ENCODE measurements around the gene SNRPA. TPM values are rescaled to one million over a fixed set of nuclear protein-coding genes. Genes with fewer than 3 reads are reported as not detected.

The SNRPA gene
- total and polyA plus RNA-seq, 9 donors, result 48.9 to 83.9 (median 72.4) TPM

GRCh38 chr19:40709817-40710216 lies 41.2 kb upstream of the SNRPA start:
- Histone ChIP-seq H3K36me3 (no peaks in the 10 kb centered on the region), H3K9me3 (no peaks in the 10 kb centered on the region), H3K4me3 (no peak overlapping the region), H3K4me1 (ENCODE audit: insufficient read depth) (peaks cover 3% of the 10 kb centered on the region), H3K27me3 (no peaks in the 10 kb centered on the region), H3K27ac (no peak overlapping the region)
- intact Hi-C loops (cut with DNase I), result loop anchor here in 2 of 4 donors (10.0 kb wide), 1 partner anchor 95 kb away; no protein-coding TSS in a partner anchor
- TF ChIP-seq EP300 (IDR thresholded peaks at IDR 0.05) (no peak), CTCF (IDR thresholded peaks at IDR 0.05) (no peak), POLR2A (IDR thresholded peaks at IDR 0.05) (no peak)
- no peak for DNase-seq
- 88 to 94% (median 92%) methylated on average over 5 of the region's 5 CpGs for WGBS, 3 donors

GRCh38 chr19:40713939-40714338 lies 37.1 kb upstream of the SNRPA start:
- peak in 1 of 5 donors; percentile 44 for DNase-seq
- TF ChIP-seq EP300 (IDR thresholded peaks at IDR 0.05) (no peak), CTCF (IDR thresholded peaks at IDR 0.05) (no peak), POLR2A (IDR thresholded peaks at IDR 0.05) (no peak)

GRCh38 chr19:40714441-40715299 lies 36.3 kb upstream of the SNRPA start:
- peak; percentile 14 for TF ChIP-seq POLR2A (IDR thresholded peaks at IDR 0.05)
- no peak for TF ChIP-seq CTCF (IDR thresholded peaks at IDR 0.05)
- no peak for TF ChIP-seq EP300 (IDR thresholded peaks at IDR 0.05)
- 2% methylated on average over 31 of the region's 31 CpGs for WGBS, 3 donors
- Histone ChIP-seq H3K36me3 (no peaks in the 10 kb centered on the region), H3K4me1 (ENCODE audit: insufficient read depth) (peaks cover 8% of the 10 kb centered on the region), H3K27me3 (no peaks in the 10 kb centered on the region), H3K27ac (peak overlapping the region; percentile 95 to 96), H3K4me3 (peak overlapping the region; percentile 45), H3K9me3 (no peaks in the 10 kb centered on the region)
- peak; percentile 92 to 97 (median 95) for DNase-seq
- intact Hi-C loops (cut with DNase I), result loop anchor here in 2 of 4 donors (5.0 to 10.0 kb wide), 2 partner anchors 52 to 90 kb away; no protein-coding TSS in a partner anchor

More at GRCh38 chr19:40713939-40714338, 37.1 kb upstream of the SNRPA start:
- H3K4me1 ChIP-seq (ENCODE audit: insufficient read depth), result peaks cover 3% of the 10 kb centered on the region
- no peaks in the 10 kb centered on the region for H3K36me3 ChIP-seq
- no peaks in the 10 kb centered on the region for H3K9me3 ChIP-seq
- H3K27ac ChIP-seq, result peak overlapping the region; percentile 95 to 96
- intact Hi-C loops (cut with DNase I), result loop anchor here in 2 of 4 donors (10.0 kb wide), 1 partner anchor 91 kb away; no protein-coding TSS in a partner anchor
- H3K4me3 ChIP-seq, result no peak overlapping the region
- 80 to 86% (median 85%) methylated on average over 11 of the region's 11 CpGs for WGBS, 3 donors
- no peaks in the 10 kb centered on the region for H3K27me3 ChIP-seq

- Histone ChIP-seq H3K4me3 (peak overlapping the region; percentile 86), H3K27me3 (no peaks in the 10 kb centered on the region), H3K27ac (peak overlapping the region; percentile 95 to 96), H3K36me3 (no peaks in the 10 kb centered on the region), H3K4me1 (ENCODE audit: insufficient read depth) (peaks cover 11% of the 10 kb centered on the region), H3K9me3 (no peaks in the 10 kb centered on the region)
- DNase-seq, result peak in 3 of 5 donors; percentile 64 to 70 (median 70)
- TF ChIP-seq CTCF (IDR thresholded peaks at IDR 0.05) (no peak), EP300 (IDR thresholded peaks at IDR 0.05) (no peak), POLR2A (IDR thresholded peaks at IDR 0.05) (no peak)
- 1 to 4% (median 2%) methylated on average over 8 of the region's 8 CpGs for WGBS, 3 donors
- intact Hi-C loops (cut with DNase I), result loop anchor here in 2 of 4 donors (5.0 to 10.0 kb wide), 2 partner anchors 54 to 89 kb away; no protein-coding TSS in a partner anchor
Observed at GRCh38 chr19:40716031-40716481, 34.9 kb upstream of the SNRPA start.

Measured in ovary (tissue), 9 donors.